NCI-H1930 (cell line): ENCODE data around the gene RETSAT.
"Not testable (repeated sequence)": the region's sequence is repeated elsewhere in the genome, so short reads cannot be mapped to it uniquely, and the experiment has no call there.

Experiments used
- DNase-seq, 2 experiments: peaks; one replicate each; lab custom pipeline; 2025; lab: John Stamatoyannopoulos, UW

RETSAT gene

GRCh38 chr2:85378257-85378656 is 23.9 kb upstream of the RETSAT start:
- DNase-seq, result no peak

- no peak for DNase-seq
Observed at GRCh38 chr2:85377083-85377482, 22.8 kb upstream of the RETSAT start.

GRCh38 chr2:85376291-85377065 is 22.1 kb upstream of the RETSAT start:
- no peak for DNase-seq

DNA sequence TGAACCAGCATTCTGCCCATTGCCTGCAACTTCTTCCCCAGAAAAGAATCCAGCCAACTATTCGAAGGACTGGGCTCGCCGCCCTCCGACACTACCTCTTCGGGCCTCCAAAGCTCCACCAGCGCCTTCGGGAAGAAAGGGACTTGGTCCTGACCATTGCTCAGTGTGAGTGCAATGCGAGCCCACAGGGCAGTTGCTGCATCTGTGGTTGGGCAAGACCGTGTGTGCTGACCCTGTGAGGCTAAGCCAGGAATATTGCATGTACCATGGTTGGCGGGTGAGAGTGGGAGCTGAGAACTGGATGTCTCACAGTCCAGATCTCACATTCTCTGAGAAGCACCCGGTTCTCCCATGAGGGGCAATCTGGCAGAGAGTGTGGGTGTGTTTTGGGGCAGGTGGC is 16.7 kb upstream of the RETSAT start:
- DNase-seq, result no peak

DNA sequence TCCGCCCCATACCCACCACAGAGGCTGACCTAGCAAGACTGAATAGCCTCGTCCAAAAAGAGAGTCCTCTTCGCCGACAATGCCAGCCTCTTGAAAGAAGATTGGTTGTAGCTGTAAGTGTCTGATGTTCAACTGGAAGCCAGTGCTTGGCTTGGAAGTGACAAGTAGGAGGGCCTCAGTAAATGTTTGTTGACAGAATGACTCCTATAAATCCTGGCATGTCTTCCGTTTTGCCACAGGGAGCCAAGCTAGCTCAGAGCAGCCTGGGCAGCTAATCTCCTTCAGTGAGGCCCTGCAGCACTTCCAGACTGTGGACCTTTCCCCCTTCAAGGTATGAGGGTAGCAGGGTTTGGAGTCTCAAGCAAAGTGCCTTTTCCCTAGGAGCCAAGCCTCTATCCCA is 15.2 kb upstream of the RETSAT start:
- no peak for DNase-seq

DNA sequence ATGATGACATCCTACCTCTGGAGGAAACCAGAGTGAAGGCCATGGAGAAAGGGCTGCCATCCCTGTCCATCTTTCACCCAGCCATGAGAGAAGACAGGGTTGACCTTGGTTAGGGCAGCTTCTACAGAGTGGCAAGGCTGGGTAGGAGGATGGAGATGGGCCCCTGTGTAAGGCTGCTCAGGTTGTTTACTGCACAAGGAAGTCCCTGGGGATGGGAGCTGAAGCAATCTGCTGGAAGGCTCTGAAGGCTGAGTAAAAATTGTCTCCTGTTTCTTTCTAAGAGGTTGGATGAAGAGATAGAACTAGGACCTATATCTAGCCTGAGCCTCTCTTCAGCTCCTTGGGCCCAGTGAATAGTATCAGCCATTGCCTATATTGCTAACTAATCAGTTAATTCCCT is 14.6 kb upstream of the RETSAT start:
- no peak for DNase-seq

GRCh38 chr2:85367180-85367579 is 12.9 kb upstream of the RETSAT start:
- DNase-seq, result no peak

- not testable (repeated sequence) for DNase-seq
Observed at GRCh38 chr2:85362653-85363387, 8.5 kb upstream of the RETSAT start.

DNA sequence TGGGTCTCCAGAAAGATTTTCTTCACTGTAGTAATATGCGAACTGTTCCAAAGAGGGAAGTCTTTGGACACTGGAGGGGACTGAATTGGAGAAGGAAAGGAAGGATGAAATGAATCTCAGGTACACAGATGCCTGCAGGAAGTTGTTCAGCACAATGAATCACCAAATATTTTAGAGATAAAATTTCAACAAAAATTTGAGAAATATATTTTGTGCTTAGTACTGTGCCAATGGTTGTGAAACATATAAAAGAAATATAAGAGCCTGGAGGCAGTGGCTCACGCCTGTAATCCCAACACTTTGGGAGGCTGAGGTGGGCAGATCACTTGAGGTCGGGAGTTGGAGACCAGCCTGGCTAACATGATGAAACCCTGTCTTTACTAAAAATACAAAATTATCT is 3.4 kb upstream of the RETSAT start:
- DNase-seq, result no peak

DNA sequence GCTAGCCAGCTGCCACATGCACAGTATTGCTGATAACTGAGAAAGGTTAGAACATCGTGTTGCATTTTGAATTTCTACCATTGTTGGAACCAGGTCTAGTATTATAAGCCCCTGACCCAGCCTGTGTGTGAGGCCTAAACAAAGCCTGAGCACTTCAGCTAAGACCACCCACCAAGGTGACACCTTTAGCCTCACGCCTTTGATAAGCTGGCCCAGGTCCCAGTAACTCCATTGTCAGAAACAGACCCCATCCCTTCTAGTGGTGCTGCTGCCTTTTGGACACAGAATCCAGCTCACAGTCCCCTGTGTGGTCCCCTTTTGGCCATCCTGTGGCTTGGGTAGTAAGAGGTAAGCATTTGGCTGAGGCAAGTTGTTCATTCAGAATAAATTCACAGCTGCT is 1.9 kb upstream of the RETSAT start:
- no peak for DNase-seq

GRCh38 chr2:85355521-85355920 is 1.2 kb upstream of the RETSAT start:
- no peak for DNase-seq

GRCh38 chr2:85355073-85355410 is 714 bp upstream of the RETSAT start:
- DNase-seq, result no peak

GRCh38 chr2:85353876-85354285 is 447 bp downstream of the RETSAT start:
- DNase-seq, result no peak

DNA sequence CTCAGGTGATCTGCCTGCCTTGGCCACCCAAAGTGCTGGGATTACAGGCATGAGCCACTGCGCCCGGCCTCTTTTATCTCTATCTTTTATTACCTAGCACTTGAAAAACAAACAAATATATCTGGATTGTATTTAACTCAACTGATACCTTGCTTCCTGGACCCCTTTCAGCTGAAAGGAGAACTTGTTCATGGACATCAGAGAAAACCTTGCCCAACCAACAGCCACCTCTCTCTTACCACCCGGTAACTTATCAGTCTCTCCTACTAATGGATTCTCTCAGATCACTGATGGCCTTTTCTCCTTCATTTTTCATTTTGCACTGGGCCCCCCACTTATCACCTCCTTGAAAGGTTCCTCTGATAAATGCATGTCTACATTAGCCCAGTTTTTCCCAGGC is 6.7 kb downstream of the RETSAT start:
- no peak for DNase-seq

DNA sequence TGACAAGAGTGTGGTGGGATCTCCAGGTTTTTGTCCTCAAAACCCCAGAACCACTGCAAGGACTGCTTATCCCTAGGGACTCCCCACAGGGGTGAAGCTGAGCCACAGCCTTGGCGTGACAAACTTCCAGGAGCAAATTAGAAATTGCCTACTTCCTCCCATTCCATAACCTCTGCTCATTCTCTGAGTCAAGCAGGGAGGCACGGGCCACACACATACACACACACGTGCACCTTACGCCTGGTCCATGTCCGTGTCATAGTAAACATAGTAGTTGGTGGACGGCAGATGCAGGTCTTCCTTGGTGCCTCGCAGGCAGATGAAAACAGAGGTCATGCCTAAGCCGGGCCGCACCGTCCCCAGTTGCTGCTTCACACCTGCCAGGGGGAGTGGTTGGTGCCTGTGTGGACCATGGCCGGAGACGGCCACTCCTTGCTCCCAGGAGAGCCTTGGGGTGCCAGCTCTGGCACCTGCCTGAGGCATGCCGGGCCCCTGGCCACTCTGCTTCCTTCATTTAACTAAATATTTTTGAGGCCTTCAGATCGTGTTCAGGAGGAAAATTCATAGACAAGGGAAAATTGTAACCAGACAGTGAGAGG is 9.9 kb downstream of the RETSAT start:
- no peak for DNase-seq

DNA sequence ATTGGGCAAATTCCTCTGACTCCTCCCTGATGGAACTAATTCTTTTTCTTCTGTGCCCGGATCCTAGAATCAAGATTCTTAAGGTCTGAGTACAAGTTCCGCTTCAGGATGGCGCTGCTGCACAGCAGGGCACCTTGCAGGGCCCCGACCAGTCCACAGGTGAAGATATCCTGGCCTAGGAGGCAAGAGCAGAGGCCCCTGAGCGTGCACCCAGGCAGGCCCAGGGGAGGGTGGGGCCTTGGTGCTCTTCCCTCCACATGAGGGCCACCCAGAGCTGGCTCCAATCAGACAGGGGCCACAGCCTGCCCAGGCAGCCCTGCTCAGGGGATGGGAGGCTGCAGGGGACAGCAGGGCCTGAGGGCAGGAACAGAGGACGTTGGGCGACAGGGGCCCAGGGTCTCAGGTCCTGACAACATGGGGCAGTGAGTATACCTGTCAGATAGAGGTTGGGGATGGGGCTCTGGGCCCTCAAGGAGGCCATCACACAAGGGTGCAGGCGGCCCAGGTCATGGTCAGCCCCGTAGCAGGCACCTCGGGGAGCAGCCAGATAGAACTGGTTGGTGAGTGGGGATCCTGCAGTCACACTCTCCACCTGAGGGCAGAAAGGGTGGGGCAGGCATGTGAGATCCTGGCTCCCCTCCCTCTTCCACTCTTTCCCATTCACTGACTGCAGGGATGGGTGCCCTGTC is 11.0 kb downstream of the RETSAT start:
- not testable (repeated sequence) for DNase-seq

DNA sequence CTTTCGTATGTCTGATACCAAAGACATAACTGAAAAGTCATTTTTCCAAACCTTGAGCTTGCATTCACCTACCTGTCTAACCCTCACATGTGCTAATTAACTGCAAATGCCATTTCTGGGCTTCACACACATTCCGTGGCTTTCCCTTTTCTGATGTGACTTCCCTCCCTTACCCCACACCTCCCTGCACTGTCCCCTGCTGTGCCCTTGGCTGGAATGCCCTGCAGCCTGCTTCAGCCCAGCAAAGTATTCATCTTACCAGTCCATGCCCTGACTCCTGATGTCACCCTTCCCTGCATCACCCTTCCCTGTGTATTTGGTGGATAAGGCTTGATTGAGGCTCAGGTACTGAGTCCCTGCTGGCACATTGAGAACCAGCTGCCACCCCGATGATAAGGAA is 12.2 kb downstream of the RETSAT start:
- DNase-seq, result no peak

GRCh38 chr2:85341269-85342029 is 12.9 kb downstream of the RETSAT start:
- no peak for DNase-seq

DNA sequence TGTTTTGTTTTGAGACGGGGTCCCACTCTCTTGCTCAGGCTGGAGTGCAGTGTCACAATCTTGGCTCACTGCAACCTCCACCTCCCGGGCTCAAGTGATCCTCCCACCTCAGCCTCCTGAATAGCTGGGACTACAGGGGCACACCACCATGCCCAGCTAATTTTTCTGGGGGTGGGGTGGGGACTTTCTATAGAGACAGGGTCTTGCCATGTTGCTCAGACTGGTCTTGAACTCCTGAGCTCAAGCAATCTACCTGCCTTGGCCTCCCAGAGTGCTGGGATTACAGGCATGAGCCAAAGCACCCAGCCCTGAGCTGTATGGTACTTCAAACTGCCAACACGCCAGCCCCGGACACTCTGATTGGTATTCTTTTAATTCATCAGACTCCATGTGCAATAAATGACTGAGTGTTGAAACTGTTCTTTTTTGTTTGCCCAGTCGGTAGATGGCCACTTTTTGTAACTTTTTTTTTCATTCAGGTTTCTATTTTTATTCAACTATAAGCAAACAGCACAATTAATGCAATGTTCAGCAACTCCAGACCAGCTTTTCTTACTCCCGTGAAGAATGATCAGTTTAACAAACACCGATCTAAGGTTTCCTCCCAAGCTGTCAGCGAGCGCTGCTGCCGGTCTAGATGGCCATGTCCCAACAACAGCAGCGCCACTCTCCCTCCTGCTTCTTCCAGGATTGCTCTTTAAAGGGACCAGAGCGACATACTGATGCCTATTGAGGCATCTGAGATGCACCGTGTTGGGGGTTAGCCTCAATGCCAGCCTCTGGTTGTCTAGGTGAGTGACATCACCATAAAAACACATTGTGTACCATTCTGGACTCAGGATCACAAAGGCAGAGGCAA is 14.1 kb downstream of the RETSAT start:
- no peak for DNase-seq

GRCh38 chr2:85334928-85335327 is 19.4 kb downstream of the RETSAT start:
- DNase-seq, result no peak

DNA sequence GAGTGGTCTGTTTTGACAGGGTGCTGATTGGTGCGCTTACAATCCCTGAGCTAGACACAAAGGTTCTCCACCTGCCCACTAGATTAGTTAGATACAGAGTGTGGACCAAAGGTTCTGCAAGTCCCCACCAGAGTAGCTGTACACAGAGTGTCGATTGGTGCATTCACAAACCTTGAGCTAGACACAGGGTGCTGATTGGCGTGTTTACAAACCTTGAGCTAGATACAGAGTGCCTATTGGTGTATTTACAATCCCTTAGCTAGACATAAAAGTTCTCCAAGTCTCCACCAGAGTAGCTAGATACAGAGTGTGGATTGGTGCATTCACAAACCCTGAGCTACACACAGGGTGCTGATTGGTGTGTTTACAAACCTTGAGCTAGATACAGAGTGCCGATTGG is 20.5 kb downstream of the RETSAT start:
- not testable (repeated sequence) for DNase-seq
